Stomach (tissue), 9 donors: ENCODE data around the gene SRPK3. TPM values are rescaled to one million over a fixed set of nuclear protein-coding genes. Genes with fewer than 3 reads are reported as not detected.

Experiments
- DNase-seq, 2 donors: peaks; one replicate each; pipeline versions ENCODE4 v3.0.0 to v3.0.0-alpha.2; 2013 to 2019
- H3K27ac ChIP-seq, 5 donors: fragments of 200-600 bp in 4 of 5; sonication (generic) in 4 of 5; one replicate each; pipeline ENCODE4 v1.5.1; 2013 to 2019; ENCODE audit warnings: mild to moderate bottlenecking in 1 of 5, moderate library complexity in 1 of 5
- H3K27me3 ChIP-seq, 3 donors: fragments of 200-600 bp; sonication (generic); one replicate each; pipeline ENCODE4 v1.5.1; 2017 to 2019; ENCODE audit warnings: mixed run types in 1 of 3
- H3K36me3 ChIP-seq, 4 donors: fragments of 200-600 bp; sonication (generic); 1 replicate in 3 of 4; 2 replicates in 1 of 4; pipeline ENCODE4 v1.5.1; 2016 to 2019
- H3K4me1 ChIP-seq, 4 donors: fragments of 200-600 bp; sonication (generic); one replicate each; pipeline ENCODE4 v1.5.1; 2016 to 2019
- H3K4me3 ChIP-seq, 4 donors: fragments of 200-600 bp; sonication (generic) in 3 of 4; one replicate each; pipeline ENCODE4 v1.5.1; 2016 to 2019; ENCODE audit warnings: mild to moderate bottlenecking in 1 of 4
- H3K9me3 ChIP-seq, 4 donors: fragments of 200-600 bp; sonication (generic); one replicate each; pipeline ENCODE4 v1.5.1; 2016 to 2019
- EP300 ChIP-seq: sonication (generic); formaldehyde crosslinking; IDR thresholded peaks from one replicate; pipeline ENCODE4 v1.6.1; 2017; ENCODE audit warnings: antibody characterized with exemption
- POLR2A ChIP-seq, 4 donors: fragments of 450-650 bp; IDR thresholded peaks; one replicate each; pipeline ENCODE4 v1.6.1; 2016; ENCODE audit warnings: antibody characterized with exemption in 4 of 4, control low read depth in 2 of 4, mild to moderate bottlenecking in 1 of 4, moderate library complexity in 1 of 4
- POLR2AphosphoS5 ChIP-seq, 3 donors: sonication (generic); formaldehyde crosslinking; IDR thresholded peaks; one replicate each; pipeline ENCODE4 v1.6.1; 2016; ENCODE audit warnings: antibody characterized with exemption in 3 of 3
- WGBS, 5 donors: extraction: QIAGEN DNeasy Blood & Tissue Kit in 3 of 5; methylation state at CpG; one replicate each; pipeline versions ENCODE4 v1.1.5 to v1.1.7; 2013 to 2018; 5-methylcytosine and 5-hydroxymethylcytosine counted together
- intact Hi-C: fragments of 100-400 bp; cut with DNase I; formaldehyde crosslinking; loops from one replicate; pipeline ENCODE4 v1.15.1; 2023; ENCODE audit warnings: low total_unique reads
- polyA plus RNA-seq, 3 donors: library from polyadenylated mRNA; stranded (reverse); fragments of 200-250 nt; gene quantifications; one replicate each; pipeline ENCODE4 v1.2.3, GENCODE V29; 2013
- total RNA-seq, 5 donors: library from RNA; depleted of rRNA; stranded (reverse); fragments of >200 nt; gene quantifications; one replicate each; pipeline versions ENCODE4 v1.1.0 to v1.2.3, GENCODE V29; 2014 to 2016
- TF ChIP-seq, protein P1 (sequence below), 7 experiments: fragments of 450-650 bp in 4 of 7; fragments of 200-600 bp in 3 of 7; sonication (generic) in 3 of 7; IDR thresholded peaks; one replicate each; pipeline ENCODE4 v1.5.1; 2016 to 2019; ENCODE audit warnings: antibody characterized with exemption in 7 of 7, control low read depth in 2 of 7, mild to moderate bottlenecking in 1 of 7
- donor health status: healthy with polysubstance abuse.
- donor health status: Bipolar disorder and iron deficiency.
- donor health status: healthy.

Gene SRPK3
- total and polyA plus RNA-seq, 8 donors = 0.35 to 3.6 (median 1.3) TPM; not detected in 2

DNA sequence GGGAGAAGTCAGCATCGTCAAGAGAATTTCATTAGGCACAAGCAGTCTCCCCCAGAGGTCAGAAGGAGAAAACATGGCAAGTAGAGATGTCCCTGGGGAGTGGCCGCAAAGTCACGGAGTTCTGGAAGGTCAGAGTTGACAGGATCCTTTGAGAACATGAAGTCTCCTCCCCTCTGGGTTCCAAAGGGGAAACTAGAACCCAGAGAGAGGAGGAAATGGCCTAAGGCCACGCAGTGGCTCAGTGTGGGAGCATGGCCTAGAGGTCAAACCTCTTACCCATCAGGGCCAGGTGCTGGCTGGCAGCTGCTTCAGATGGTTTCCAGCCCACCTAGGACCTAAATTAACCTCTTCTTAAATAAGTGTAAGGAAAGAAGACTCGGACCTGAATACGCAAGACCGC lies 12.4 kb downstream of the SRPK3 start:
- H3K27me3 ChIP-seq = no peaks in the 10 kb centered on the region
- peak overlapping the region; percentile 92 to 96 (median 94) for H3K27ac ChIP-seq
- H3K4me1 ChIP-seq = peaks cover 18 to 50% (median 36%) of the 10 kb centered on the region in 4 donors
- peak overlapping the region; percentile 62 to 75 (median 72) for H3K4me3 ChIP-seq
- DNase-seq = no peak
- intact Hi-C loops = no loop called here
- 8 to 51% (median 10%) methylated on average over 7 of the region's 7 CpGs for WGBS, 5 donors
- TF ChIP-seq, protein P1, sequence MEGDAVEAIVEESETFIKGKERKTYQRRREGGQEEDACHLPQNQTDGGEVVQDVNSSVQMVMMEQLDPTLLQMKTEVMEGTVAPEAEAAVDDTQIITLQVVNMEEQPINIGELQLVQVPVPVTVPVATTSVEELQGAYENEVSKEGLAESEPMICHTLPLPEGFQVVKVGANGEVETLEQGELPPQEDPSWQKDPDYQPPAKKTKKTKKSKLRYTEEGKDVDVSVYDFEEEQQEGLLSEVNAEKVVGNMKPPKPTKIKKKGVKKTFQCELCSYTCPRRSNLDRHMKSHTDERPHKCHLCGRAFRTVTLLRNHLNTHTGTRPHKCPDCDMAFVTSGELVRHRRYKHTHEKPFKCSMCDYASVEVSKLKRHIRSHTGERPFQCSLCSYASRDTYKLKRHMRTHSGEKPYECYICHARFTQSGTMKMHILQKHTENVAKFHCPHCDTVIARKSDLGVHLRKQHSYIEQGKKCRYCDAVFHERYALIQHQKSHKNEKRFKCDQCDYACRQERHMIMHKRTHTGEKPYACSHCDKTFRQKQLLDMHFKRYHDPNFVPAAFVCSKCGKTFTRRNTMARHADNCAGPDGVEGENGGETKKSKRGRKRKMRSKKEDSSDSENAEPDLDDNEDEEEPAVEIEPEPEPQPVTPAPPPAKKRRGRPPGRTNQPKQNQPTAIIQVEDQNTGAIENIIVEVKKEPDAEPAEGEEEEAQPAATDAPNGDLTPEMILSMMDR (IDR thresholded peaks at IDR 0.05) = no peak
- TF ChIP-seq EP300 (no peak), POLR2A (IDR thresholded peaks at IDR 0.05) (no peak)
- H3K9me3 ChIP-seq = peaks cover 0 to 44% (median 19%) of the 10 kb centered on the region in 4 donors
- peaks cover 10 to 47% (median 40%) of the 10 kb centered on the region in 4 donors for H3K36me3 ChIP-seq

DNA sequence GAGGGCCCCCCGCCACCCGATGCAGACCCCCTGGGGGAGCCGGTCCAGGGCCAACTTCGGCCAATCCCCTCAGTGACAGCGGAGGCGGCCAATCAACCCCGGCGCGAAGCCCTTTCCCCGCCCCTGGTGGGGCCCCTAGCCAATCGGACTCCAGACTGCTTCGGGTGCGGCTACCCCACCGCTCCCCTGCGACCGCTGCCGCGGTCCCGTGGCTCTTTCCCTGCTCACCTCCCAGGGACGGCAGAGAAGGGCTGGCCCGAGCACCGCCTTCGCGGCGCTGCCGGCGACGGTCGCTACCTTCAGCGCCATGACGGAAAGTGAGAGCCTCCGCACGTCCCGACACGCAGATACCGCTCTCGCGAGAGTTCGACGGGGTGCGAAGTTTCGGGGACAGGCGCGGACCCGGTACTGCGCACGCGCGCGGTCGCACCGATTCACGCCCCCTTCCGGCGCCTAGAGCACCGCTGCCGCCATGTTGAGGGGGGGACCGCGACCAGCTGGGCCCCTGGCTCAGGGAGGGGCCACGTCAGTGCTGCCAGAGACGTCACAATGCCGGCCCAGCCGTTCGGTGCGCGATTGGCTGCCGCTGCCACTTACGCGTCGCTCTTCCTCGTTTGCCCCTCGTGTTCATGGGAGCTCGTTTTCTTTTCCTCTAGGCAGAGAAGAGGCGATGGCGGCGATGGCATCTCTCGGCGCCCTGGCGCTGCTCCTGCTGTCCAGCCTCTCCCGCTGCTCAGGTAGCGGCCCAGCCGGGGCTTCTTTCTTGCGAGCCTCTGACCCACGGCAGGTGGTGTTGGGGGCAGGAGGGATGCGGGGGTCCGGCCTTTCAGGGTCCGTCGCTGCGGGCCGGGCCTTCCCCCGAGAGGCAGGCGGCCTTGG lies 13.4 kb downstream of the SRPK3 start, which contains the start of the genes IDH3G and SSR4:
Gene IDH3G, minus strand, starts transcription at position 358 of the 879 bp plus-strand sequence. Its CDS starts 49 bp downstream, at position 309.
Gene SSR4, plus strand, starts transcription at position 651 of the 879 bp plus-strand sequence. Its CDS starts 20 bp downstream, at position 671.
- Histone ChIP-seq H3K36me3 (peaks cover 8 to 47% (median 40%) of the 10 kb centered on the region in 4 donors), H3K9me3 (peaks cover 0 to 50% (median 19%) of the 10 kb centered on the region in 4 donors), H3K4me3 (peak within 1 kb of the TSS; percentile 62 to 75 (median 72)), H3K27ac (peak within 1 kb of the TSS; percentile 92 to 96 (median 94)), H3K4me1 (peaks cover 18 to 50% (median 36%) of the 10 kb centered on the region in 4 donors), H3K27me3 (no peaks in the 10 kb centered on the region)
- TF ChIP-seq EP300 = no peak
- TF ChIP-seq POLR2AphosphoS5 (IDR thresholded peaks at IDR 0.05) = peak; percentile 20 to 80 (median 61)
- no peak for TF ChIP-seq POLR2A (IDR thresholded peaks at IDR 0.05)
- TF ChIP-seq, protein P1 (IDR thresholded peaks at IDR 0.05) = peak in 1 of 7 experiments; percentile 21
- intact Hi-C loops = no loop called here
- WGBS, 5 donors = 0 to 29% (median 8%) methylated on average over 10 to 89 of the region's 92 CpGs; no CpG with 5 or more reads in 1 of the 5 donors
- DNase-seq = peak; percentile 92 to 98

DNA sequence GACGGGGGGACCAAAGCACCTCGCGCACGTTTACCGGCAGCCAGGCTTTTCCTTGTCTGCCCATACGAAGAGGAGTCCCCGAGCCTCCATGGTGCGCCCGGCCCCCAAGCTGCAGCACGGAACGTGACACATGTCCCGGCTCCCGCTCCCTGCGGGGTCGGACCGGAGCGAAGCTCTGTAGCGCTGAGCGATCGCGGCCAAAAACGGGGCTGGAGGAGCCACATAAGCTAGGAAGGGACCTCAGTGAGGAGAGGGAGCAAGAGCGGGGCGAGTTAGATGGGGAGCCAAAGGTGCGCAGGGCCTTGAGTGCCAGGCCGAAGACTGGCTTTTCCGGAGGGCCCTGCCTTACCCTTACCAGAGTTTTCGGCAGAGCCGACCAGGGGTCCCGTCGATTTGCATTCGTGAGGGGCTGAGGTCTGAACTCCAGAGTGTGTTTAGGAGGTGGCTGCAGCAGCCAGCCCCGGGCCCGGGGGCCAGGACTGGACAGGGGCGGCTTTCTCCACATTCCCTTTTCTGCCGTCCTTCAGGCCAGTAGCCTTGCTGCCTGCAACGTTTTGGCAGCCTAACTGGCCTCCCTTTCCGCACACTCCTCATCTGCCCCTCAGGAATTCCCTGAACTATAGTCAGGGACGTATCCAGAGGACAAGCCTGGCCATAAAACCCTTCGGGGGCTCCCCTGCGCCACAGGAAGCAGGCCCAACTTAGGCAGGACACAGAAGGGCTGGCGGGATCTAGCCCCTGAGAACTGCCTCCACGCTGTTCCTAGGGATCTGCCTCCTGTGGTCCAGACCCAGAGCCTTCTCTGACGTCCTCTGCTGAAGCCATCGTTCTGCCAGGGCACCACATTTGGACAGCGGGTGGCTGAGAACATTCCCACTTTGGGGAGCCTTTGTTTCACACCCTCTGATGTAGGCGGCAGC lies 14.3 kb downstream of the SRPK3 start:
- Histone ChIP-seq H3K4me1 (peaks cover 18 to 50% (median 36%) of the 10 kb centered on the region in 4 donors), H3K36me3 (peaks cover 4 to 39% (median 33%) of the 10 kb centered on the region in 4 donors), H3K4me3 (peak overlapping the region; percentile 62 to 75 (median 72)), H3K27ac (peak overlapping the region; percentile 72 to 95 (median 93)), H3K27me3 (no peaks in the 10 kb centered on the region), H3K9me3 (peaks cover 0 to 50% (median 19%) of the 10 kb centered on the region in 4 donors)
- TF ChIP-seq POLR2A (IDR thresholded peaks at IDR 0.05) (no peak), EP300 (no peak), POLR2AphosphoS5 (IDR thresholded peaks at IDR 0.05) (no peak)
- TF ChIP-seq, protein P1 (IDR thresholded peaks at IDR 0.05) = no peak
- intact Hi-C loops = no loop called here
- 4 to 44% (median 18%) methylated on average over 12 to 47 of the region's 47 CpGs for WGBS, 5 donors
- DNase-seq = no peak
